Activated CD8-positive, alpha-beta memory T cell treated with anti-CD3 and anti-CD28 coated beads for 24 hours (primary cell): Measurements from ENCODE around the gene TREM1.
"Not testable (repeated sequence)": the region's sequence is repeated elsewhere in the genome, so short reads cannot be mapped to it uniquely, and the experiment has no call there.

Experiments used
- DNase-seq: peaks from one replicate; pipeline ENCODE4 v3.0.0-alpha.2; 2020

TREM1 gene

DNA sequence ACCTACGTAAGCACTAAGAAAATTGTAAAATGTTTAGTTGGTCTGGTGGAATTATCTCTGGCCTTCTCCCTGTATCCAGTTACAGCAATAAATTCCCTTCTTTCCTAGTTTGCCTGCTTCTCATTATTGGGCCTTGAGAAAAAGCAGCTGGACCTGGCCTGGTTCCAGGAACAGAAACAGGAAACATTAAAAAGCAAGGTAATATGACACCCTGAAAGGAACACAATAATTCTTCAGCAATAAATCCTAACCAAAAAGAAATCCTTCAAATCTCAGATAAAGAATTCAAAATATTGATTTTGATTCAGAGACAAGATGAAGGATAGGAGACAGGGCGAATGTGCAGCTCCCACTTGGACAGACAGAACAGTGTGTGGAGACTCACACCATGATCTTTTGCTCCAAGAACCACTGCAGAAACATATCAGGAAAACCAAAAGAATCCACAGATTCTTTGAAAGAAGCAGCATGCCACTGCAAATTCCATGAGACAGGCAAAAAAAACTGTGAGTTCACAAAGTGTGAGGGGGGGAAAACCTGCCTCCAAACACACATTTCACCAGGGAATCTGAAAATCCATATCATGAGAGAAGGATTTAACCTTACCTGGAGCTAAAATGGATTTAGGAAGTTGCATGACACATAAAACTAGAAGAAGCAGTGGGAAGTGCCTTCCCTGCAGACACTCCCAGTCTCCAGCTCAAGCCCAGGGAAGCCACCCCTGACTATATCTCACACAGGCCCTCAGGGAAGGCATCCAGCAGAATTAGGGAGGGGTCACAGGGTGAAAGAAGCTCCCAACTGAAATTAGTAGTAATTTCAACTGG lies 28.9 kb downstream of the TREM1 start:
- DNase-seq = no peak

DNA sequence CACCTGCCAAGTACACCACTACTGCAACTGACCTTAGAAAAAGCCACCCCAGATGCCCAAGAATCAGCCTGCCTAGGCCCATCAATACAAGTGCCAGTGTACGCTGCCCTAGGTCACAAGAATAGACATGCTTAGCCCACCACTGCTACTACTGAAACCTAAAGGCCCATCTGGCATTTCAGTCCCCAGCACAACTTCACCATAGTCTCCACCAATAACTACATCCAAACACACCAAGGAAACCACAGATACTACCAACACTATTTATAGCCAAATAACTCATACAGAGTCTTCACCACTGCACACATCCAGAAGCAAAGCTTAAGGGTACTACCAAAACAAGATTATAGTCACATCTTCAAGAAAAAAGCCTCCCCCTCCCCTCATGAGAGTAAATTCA lies 30.1 kb downstream of the TREM1 start:
- DNase-seq = peak; percentile 26

DNA sequence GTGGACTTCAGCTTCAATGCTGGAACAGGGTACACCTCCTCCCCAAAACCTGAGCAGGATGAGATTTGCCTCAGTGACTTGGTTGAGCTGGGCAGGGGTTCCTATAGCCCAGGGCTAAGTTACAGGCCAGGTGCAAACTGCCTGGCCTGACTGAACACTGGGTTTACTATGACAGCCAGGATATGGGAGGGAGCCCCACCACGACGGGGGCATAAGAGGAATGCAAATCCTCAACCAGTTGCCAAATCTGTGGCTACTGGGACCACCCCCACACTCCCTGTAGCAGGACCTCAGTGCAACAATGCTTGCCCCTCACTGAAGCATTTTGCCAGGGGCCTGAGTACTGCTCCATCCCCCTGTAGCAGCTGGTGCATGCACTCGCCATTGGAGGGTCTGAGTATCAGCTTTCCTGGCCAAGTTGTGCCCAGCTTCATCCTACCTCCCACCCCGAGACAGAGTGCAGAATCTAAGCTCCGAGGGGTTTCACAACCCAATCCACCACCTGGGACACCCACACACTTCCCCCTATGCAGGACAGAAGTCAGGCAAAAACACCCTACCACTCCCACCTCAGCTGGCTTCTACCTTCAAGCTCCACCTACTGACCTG lies 30.7 kb downstream of the TREM1 start:
- DNase-seq = peak; percentile 24

DNA sequence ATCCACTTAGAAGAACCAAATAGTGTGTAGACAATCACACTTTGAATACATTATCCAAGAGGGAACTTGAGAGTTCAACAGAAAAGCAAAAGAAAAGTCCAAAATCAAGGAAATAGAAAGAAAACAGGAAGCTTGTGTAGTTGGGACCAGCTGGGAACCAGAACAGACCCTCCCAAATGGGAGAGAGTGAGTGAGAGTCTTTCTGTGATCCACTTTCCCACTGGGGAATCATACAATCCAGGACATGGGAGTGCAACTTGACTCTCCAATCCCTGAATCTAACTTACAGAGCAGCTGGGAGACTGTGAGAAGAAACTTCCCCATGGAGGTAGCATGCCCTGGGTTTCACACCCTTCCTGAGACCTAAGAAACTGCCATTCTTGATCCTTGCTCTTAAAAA lies 31.4 kb downstream of the TREM1 start:
- DNase-seq = no peak

DNA sequence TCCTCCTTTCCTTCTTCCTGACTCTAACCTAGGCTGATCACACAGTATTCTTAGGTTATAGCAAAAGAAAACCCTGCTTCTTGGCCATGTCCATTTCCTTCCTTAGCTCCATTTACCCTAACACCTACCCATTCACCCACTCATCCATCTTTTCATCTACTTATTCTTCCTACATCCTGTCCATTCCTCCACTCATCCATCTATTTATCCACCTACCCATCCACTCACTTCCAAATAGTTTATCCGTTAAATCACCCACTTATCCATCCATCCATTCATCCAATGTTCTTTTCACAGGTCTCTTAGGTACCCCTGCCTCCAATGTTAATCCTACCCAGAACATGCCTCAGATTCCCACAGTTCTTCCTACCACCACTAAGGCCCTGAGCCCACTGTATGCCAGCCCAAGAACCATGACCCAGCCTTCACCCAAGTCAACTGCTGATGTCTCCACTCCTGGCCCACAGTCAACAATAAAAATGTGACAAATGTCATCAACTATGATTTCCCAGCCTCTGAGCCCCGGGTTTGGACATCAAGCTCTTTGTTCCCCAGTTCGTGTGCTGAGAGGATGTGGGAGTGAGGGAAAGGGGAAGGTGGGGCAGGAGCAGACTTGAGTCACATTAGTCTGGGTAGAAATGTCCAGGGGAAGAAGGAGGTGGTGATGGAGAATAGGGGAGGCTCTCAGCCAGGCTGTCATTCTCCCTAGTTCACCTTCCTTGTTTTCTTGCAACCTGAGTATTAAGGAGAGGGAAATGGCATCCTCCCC lies 33.9 kb downstream of the TREM1 start:
- no peak for DNase-seq

DNA sequence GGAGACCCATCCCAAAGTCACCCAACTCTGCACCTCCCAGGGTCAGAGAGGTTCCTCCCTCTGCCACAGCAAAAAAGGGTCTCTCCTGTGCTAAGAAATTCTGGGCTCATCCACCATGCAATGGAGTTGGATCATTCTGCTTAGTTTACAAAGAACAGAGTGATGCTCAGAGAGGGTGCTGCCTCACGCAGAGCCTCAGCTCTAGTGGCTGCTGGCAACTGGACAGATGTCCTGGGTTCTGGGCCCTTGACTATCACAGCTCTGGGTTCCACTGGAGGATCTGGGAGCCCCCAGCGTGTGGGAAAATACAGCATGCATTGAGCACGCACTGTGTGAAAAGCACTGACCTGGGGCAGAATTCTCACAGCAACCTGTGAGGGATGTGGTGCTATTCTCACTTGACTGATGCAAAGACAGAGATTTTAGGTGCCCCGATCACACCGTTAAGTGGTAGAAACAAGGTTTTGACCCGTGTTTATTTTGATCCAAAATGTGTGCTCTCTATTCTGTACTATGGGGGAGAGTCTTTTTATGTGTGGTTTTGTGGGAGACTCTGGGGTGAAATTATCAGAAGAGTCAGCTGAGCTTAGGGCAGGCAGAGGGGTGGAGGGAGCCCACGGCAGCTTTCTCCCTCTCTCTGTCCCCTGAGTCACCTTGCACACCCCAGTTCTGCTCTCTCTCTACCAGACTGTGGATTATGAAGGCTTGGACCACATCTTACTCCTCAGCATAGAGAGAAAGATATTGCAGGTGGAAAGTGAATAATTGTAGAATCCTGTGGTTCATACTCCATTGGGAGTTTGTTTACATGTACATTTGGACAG lies 38.4 kb downstream of the TREM1 start:
- no peak for DNase-seq

DNA sequence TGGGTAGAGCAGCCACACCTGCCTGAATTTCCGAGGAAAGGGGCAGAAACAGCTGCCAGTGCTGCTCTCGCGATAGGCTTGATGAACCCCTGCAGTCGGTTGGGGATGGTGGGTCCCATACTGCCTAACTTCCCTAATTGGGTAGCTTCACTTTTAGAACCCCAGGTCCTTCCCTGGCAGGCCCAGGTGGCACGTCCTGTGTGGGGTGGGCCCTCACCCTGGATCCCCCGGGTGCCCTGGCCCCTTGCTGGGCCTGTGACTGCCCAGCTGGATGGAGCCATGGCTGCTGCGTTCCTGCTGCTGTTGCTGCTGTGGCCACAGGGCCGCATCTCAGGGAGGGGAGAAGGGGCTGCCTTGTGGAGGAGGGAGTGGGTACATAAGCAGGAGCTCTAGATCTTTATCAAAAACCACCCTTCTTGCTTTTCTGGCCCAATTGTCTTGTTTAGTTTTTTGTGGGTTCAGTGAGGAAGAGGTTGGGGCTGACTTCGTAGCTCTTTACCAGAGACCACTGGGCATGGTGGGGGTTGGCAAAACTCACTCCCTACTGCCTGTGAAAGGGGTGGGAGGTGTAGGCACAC lies 39.1 kb downstream of the TREM1 start:
- DNase-seq = no peak

DNA sequence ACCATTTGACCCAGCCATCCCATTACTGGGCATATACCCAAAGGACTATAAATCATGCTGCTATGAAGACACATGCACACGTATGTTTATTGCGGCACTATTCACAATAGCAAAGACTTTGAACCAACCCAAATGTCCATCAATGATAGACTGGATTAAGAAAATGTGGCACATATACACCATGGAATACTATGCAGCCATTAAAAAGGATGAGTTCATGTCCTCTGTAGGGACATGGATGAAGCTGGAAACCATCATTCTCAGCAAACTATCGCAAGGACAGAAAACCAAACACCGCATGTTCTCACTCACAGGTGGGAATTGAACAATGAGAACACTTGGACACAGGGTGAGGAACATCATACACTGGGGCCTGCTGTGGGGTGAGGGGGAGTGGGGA lies 40.0 kb downstream of the TREM1 start:
- DNase-seq = not testable (repeated sequence)

DNA sequence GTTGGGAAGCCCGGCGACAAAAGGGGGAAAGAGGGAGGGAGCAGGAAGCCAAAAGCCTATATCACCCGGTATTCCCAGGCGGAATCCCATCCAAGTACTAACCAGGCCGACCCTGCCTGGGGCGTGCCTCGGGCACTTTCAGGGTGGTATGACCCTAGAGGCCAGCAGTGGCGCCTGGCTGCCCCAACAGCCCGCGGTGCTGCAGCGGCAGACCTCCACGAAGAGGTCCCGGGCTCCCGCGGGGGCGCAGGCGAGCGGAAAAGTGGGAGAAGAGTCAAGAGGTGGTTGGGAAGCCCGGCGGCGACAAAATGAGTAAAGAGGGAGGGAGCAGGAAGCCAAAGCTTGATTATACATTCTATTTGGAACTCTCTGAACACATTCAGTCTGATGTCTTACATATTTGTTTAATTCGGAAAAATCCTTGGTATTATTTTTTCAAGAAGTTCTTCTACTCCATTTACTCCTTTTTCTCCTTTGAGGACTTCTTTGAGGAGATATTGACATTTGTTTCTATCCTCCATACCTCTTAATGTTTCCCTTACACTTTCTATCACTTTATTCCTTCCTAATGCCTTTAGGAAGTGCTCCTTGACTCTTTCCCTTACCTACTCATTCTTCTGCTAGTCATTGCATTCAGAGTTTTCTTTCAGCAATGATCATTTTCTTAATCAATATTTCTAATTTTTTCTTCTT lies 46.9 kb downstream of the TREM1 start:
- DNase-seq = no peak

DNA sequence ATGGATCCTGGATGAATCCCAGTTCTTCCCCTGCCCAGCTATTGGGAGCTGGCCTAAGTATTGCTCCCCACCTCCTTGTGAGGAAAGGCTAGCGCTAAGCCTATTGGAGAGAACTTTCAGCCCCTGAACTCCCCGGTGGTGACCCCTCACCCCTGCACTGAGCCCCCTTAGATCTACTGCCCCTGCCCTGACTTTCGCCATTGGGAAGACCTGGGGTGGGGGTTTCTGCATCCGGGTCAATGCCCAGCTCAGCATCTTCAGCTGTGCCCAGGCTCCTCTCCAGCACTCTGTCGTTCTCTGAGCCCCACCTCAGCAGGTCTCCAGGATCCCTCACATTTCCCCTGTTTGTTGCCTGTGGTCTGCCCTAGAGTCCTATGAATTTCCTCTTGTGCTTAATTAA lies 49.4 kb downstream of the TREM1 start:
- DNase-seq = no peak

DNA sequence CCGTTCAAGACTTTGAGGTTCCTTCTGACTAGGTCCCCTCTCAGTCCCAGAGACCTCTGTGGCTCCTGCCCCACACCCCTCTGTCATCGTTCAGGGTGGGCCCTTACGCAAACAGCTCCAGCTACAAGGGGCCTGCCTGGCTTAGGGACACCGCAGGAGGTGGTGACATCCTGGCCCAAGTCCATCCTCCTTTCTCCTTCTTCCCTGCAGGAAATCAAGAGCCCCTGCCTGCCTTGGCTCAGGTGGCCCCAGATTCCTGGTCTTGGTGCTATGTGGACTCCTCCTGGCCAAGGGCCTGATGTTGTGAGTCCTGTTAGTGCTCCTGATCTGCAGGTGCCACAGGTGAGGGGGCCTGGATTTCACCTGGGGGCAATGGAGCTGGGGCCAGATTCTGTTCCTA lies 50.2 kb downstream of the TREM1 start:
- peak; percentile 51 for DNase-seq

DNA sequence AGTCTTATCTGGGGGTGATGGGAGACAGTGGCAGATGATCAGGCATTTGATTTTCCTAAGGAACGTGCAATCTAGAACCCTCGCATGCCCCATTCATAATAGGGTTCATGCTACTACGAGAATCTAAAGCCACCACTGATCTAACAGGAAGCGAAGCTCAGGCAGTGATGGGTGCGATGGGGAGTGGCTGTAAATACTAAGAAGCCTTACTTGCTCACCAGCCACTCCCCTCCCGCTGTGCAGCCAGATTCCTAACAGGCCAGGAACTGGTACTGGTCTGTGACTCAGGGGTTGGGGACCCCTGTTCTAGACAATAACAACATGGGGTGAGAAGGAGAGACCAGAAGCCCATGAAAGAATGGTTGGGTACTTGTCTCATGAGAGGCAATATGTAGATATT lies 53.8 kb downstream of the TREM1 start:
- DNase-seq = peak; percentile 47

DNA sequence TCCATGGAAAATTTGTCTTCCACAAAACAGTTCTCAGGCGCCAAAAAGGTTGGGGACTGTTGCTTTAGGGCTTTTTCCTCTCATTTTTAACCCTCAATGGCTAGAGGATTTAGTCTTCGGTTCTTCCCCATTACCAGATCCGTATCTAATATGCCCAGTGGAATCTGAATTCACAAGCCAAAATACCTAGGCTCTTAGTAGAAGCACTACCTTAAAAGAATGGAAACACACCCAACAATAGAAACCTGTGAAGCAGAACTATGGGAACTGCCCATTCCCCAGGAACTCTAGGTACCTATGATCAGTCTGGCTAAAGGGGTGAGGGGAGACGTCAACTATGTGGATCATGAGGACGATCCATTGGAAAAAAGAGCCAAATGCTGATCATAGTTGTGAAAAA lies 55.2 kb downstream of the TREM1 start:
- DNase-seq = no peak

DNA sequence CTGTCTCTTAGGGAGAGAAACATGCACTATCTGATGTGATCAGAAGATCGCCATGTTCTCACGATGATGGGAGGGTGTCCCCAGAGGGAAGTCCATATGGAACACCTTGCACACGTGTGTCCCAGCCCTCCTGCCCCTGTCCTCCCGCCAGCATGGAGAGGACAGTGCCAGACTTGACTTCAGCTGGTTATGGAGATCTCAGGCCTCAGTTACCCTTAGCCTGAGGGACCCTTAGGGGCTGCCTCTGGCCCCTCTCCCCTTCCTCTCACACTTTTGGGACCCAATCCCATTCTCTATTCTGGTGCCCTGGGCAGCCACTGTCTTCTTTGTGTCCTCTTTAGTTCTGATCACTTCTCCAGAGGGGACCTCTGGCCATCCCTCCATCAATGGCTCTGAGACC lies 56.8 kb downstream of the TREM1 start:
- DNase-seq = no peak

DNA sequence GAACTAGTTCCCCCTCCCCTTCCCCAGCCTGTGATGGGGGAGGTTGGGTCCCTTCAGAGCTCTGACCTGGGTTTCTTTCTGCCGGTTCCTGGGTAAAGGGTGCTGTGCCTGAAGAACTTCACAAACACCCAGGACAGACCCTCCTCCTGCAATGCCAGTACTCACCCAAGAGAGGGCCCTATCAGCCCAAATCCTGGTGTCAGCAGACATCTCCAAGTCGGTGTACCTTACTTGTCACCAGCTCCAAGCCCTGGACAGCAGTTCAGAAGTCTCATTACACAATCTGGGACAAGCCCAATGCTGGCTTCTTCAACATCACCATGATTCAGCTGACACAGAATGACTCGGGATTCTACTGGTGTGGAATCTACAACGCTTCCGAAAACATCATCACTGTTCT lies 57.9 kb downstream of the TREM1 start:
- DNase-seq = peak; percentile 37

DNA sequence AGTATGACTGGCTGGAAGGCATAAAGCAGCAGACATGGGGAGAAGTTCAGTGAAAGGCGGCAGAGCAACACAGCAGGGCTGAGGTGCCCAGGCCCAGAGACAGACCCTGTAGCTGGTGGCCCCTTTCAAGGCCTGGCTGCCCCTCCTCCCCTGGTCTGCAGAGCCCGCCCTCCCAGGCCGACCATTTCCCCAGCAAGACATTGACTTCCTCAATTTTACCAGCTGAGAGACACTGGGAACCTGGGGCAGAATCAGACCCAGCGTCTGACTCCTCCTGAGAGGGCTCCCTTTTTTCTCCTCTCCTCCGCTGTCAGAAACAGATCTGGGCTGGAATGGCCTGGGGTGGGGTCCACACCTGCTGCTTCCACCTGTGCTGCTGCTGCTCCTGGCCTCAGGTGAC lies 58.4 kb downstream of the TREM1 start, which contains the start of gene TREML4:
TREML4 (plus strand) TSS at position 254 of the 400 bp plus-strand sequence; CDS start at position 333, 79 bp downstream.
- DNase-seq = no peak

DNA sequence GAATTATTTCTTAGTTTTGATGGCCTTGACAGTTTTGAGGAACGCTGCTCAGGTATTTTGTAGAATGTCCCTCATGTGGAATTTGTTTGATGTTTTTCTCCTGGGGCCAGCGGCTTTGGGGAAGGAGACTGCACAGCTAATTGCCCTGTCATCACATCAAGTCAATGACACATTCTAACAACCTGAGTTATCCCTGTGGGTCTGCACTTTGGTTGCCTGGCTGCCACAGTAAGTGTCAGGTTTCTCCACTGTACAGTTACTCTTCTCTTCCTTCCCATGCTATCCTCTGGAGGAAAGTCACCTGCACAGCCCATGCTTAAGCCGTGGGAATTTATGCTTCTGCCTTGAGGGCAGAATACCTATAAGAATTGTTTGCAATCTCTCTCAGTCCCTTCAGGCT lies 59.7 kb downstream of the TREM1 start:
- DNase-seq = no peak

DNA sequence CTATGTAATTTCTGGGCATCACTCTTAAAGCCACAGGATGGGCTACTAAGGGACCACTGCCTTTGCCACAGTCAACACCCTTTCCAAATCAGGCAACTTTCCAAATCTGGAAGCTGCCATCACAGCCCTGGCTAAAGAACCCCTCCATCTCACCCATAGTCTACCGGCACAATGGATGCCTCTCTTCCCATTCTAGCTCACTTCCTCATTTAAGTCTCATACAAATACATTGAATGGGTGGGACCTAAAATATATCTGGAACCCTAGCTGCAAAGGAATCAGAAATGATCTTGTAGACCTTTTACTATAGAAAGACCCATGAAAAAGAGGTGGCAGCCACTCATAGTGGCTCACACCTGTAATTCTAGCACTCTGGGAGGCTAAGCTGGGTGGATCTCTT lies 61.7 kb downstream of the TREM1 start:
- no peak for DNase-seq
